Body of pancreas (tissue), 4 donors: ENCODE data around the gene KLRF2.

Source experiments
- CTCF ChIP-seq, 7 experiments: fragments of 450-650 bp in 4 of 7; fragments of 200-600 bp in 3 of 7; sonication (generic) in 3 of 7; IDR thresholded peaks; one replicate each; pipeline ENCODE4 v1.5.1; 2016 to 2019; ENCODE audit warnings: antibody characterized with exemption in 7 of 7
- POLR2A ChIP-seq, 3 donors: fragments of 450-650 bp; IDR thresholded peaks; one replicate each; pipeline ENCODE4 v1.6.1; 2016; ENCODE audit warnings: antibody characterized with exemption in 3 of 3, mild to moderate bottlenecking in 2 of 3

GRCh38 chr12:9932270-9932669 lies 51.0 kb downstream of the KLRF2 start, which contains the start of gene CLEC2A:
- no peak for TF ChIP-seq CTCF (IDR thresholded peaks at IDR 0.05)
- TF ChIP-seq POLR2A (IDR thresholded peaks at IDR 0.05): no peak
